Chondrocyte (in vitro differentiated cells): ENCODE measurements around the gene STMN1. TPM values are rescaled to one million over a fixed set of nuclear protein-coding genes. Genes with fewer than 3 reads are reported as not detected.

ENCODE experiments used
- DNase-seq: peaks from one replicate; pipeline ENCODE4 v3.0.0; 2021; ENCODE audit warnings: mixed read lengths, low spot score
- H3K27ac Mint-ChIP-seq: one replicate; pipeline ENCODE4 v1.8.0; 2021; ENCODE audit warnings: mild to moderate bottlenecking, moderate library complexity, mixed read lengths; ENCODE audit not compliant: unreplicated experiment
- H3K27me3 Mint-ChIP-seq: 2 replicates; pipeline ENCODE4 v1.8.0; 2021; ENCODE audit warnings: low read depth, mixed read lengths
- H3K36me3 Mint-ChIP-seq: 2 replicates; pipeline ENCODE4 v1.8.0; 2021; ENCODE audit warnings: low read depth, mixed read lengths
- H3K4me1 Mint-ChIP-seq: 2 replicates; pipeline ENCODE4 v1.8.0; 2021; ENCODE audit warnings: low read depth, mild to moderate bottlenecking, mixed read lengths
- H3K4me3 Mint-ChIP-seq: one replicate; pipeline ENCODE4 v1.8.0; 2021; ENCODE audit warnings: mild to moderate bottlenecking, moderate library complexity, mixed read lengths; ENCODE audit not compliant: unreplicated experiment
- H3K9me3 Mint-ChIP-seq: 2 replicates; pipeline ENCODE4 v1.8.0; 2021; ENCODE audit warnings: low read depth, mixed read lengths
- total RNA-seq: library from RNA; stranded (reverse); gene quantifications from 3 replicates; pipeline ENCODE4 v1.2.1, GENCODE V29; 2021
- TF ChIP-seq, protein P1 (sequence below): fragments of 200-600 bp; sonication (generic); IDR thresholded peaks from 2 replicates; pipeline ENCODE4 v1.5.0; 2021; ENCODE audit warnings: antibody characterized with exemption, mild to moderate bottlenecking, moderate library complexity

The STMN1 gene
- total RNA-seq, 1 donor from 2014 or later, result 152 TPM

DNA sequence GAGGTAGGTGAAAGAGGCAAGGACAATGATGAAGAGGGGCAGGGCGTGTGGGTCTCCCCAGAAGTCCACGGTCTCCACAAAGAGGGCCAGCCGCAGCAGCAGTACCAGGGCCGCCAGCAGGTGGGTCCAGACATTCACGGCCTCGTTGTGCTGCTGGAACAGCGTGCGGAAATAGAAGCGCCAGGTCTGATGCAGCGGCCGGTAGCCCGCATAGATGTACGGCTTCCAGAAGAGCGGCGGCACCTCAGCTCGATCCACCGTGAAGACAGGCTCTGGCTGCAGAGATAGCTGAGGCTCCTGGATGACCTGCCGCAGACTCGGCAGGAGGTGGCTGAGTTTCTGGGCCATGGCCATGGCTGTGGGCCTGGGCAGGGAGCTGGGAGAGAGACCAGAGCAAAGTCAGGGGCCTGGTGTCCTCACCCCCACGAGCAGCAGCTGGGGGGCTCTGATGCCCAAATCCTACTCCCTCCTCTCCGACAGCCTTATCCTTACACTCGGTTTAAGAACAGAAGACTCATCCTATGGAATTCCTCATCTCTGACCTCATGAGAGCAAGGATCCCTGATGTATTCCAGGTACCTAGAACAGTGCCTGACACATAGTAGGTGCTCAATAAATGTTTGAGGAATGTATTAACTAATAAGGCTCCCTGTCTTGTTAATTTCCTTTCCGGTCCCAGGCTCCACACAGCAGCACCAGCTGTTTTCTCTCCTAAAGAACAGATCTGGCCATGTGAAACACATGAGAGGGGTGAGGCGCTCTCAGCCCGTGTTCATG is 42.5 kb downstream of the STMN1 start:
- TF ChIP-seq, protein P1, sequence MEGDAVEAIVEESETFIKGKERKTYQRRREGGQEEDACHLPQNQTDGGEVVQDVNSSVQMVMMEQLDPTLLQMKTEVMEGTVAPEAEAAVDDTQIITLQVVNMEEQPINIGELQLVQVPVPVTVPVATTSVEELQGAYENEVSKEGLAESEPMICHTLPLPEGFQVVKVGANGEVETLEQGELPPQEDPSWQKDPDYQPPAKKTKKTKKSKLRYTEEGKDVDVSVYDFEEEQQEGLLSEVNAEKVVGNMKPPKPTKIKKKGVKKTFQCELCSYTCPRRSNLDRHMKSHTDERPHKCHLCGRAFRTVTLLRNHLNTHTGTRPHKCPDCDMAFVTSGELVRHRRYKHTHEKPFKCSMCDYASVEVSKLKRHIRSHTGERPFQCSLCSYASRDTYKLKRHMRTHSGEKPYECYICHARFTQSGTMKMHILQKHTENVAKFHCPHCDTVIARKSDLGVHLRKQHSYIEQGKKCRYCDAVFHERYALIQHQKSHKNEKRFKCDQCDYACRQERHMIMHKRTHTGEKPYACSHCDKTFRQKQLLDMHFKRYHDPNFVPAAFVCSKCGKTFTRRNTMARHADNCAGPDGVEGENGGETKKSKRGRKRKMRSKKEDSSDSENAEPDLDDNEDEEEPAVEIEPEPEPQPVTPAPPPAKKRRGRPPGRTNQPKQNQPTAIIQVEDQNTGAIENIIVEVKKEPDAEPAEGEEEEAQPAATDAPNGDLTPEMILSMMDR, result no peak
- H3K9me3 Mint-ChIP-seq, result no peaks in the 10 kb centered on the region
- DNase-seq, result no peak
- no peaks in the 10 kb centered on the region for H3K27me3 Mint-ChIP-seq
- peaks cover 22% of the 10 kb centered on the region for H3K4me1 Mint-ChIP-seq
- H3K4me3 Mint-ChIP-seq, result no peak overlapping the region
- no peak overlapping the region for H3K27ac Mint-ChIP-seq
- H3K36me3 Mint-ChIP-seq, result peaks cover 17% of the 10 kb centered on the region

DNA sequence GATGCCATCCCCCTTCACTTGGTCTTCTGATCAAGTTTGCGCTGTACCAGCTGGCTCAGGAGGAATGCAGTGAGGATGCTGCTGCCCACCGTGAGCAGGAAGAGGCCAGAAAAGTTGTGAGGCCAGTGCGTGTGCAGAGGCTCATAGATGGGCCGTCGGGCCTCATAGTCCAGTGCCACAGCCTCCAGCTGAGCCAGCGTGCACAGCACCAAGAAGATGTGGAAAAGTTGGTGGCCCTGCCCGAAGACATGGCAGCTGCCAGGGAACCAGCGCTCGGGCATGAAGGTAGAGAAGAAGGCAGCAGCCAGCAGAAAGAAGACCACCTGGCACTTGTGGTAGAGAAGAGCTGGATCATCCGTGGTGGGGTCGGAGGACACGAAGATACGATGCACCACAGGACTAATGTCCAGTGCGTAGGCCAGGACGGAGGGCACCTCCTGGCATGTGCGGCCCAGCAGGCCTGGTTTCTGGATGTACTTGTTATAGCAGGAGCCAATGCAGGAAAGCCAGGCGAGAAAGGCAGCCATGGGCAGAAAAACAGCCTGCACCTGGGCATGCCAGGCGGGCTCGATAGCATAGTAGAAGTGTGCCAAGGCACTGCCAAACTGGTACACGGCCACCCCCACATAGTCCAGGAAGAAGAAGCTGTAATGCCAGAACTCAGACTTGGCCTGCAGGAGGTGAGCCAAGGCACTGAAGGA is 43.3 kb downstream of the STMN1 start:
- TF ChIP-seq, protein P1, result no peak
- no peaks in the 10 kb centered on the region for H3K27me3 Mint-ChIP-seq
- peaks cover 17% of the 10 kb centered on the region for H3K36me3 Mint-ChIP-seq
- H3K4me1 Mint-ChIP-seq, result peaks cover 27% of the 10 kb centered on the region
- no peak overlapping the region for H3K27ac Mint-ChIP-seq
- no peaks in the 10 kb centered on the region for H3K9me3 Mint-ChIP-seq
- no peak overlapping the region for H3K4me3 Mint-ChIP-seq
- no peak for DNase-seq

- peak overlapping the region; percentile 63 for H3K27ac Mint-ChIP-seq
Measured at GRCh38 chr1:25861316-25862286, 44.6 kb downstream of the STMN1 start.

GRCh38 chr1:25858906-25859789 is 47.1 kb downstream of the STMN1 start, which contains the start of gene AUNIP:
AUNIP (minus strand) TSS chr1:25859457; CDS start chr1:25859357, 100 bp downstream.
- H3K4me1 Mint-ChIP-seq, result peaks cover 27% of the 10 kb centered on the region
- no peaks in the 10 kb centered on the region for H3K27me3 Mint-ChIP-seq
- DNase-seq, result no peak
- peak within 1 kb of the TSS; percentile 93 for H3K4me3 Mint-ChIP-seq
- no peaks in the 10 kb centered on the region for H3K9me3 Mint-ChIP-seq
- peak within 1 kb of the TSS; percentile 99 for H3K27ac Mint-ChIP-seq
- TF ChIP-seq, protein P1, result no peak
- peaks cover 7% of the 10 kb centered on the region for H3K36me3 Mint-ChIP-seq

More at GRCh38 chr1:25861316-25862286, 44.6 kb downstream of the STMN1 start:
- H3K36me3 Mint-ChIP-seq, result peaks cover 15% of the 10 kb centered on the region
- DNase-seq, result no peak
- H3K27me3 Mint-ChIP-seq, result no peaks in the 10 kb centered on the region
- TF ChIP-seq, protein P1, result no peak
- no peaks in the 10 kb centered on the region for H3K9me3 Mint-ChIP-seq
- no peak overlapping the region for H3K4me3 Mint-ChIP-seq
- peaks cover 27% of the 10 kb centered on the region for H3K4me1 Mint-ChIP-seq
